OCI-LY7 (cell line): ENCODE measurements around the gene HSBP1. TPM values are rescaled to one million over a fixed set of nuclear protein-coding genes. Genes with fewer than 3 reads are reported as not detected.

Experiments
- BruUV-seq: library from RNA; stranded (reverse); fragments of 400-500 nt; replicated peaks from 2 replicates; lab custom pipeline; 2021; lab: Mats Ljungman, UMichigan
- CTCF ChIA-PET: fragments of 300-600 bp; sonication (Branson Sonifier 250); formaldehyde crosslinking; loops from one replicate; lab custom pipeline; 2022; ENCODE audit warnings: antibody characterized with exemption; ENCODE audit not compliant: unreplicated experiment; lab: Charles Lee
- POLR2A ChIA-PET: fragments of 300-600 bp; sonication (Branson Sonifier 250); formaldehyde crosslinking; loops from one replicate; lab custom pipeline; 2022; ENCODE audit warnings: antibody characterized with exemption; lab: Charles Lee
- DNase-seq: peaks from one replicate; pipeline ENCODE4 v3.0.0-alpha.2; 2015; ENCODE audit warnings: low spot score
- H2AFZ ChIP-seq: fragments of 200-600 bp; sonication (generic), shearing (Covaris generic); 2 replicates; pipeline ENCODE4 v1.6.1; 2014; ENCODE audit warnings: mild to moderate bottlenecking, antibody characterized with exemption, low read length, moderate library complexity
- H3K27ac ChIP-seq: fragments of 200-600 bp; sonication (generic); 2 replicates; pipeline ENCODE4 v1.5.1; 2014; ENCODE audit warnings: mixed run types, low read depth, mild to moderate bottlenecking, moderate library complexity, low read length, inconsistent platforms; ENCODE audit not compliant: poor library complexity, severe bottlenecking
- H3K36me3 ChIP-seq: fragments of 200-600 bp; sonication (generic); 2 replicates; pipeline ENCODE4 v1.6.1; 2014; ENCODE audit warnings: mild to moderate bottlenecking, antibody characterized with exemption, low read length, moderate library complexity, mixed read lengths; ENCODE audit not compliant: insufficient read depth
- H3K4me1 ChIP-seq: fragments of 200-600 bp; sonication (generic); 2 replicates; pipeline ENCODE4 v1.5.1; 2014; ENCODE audit warnings: mild to moderate bottlenecking, low read length; ENCODE audit not compliant: insufficient read depth, poor library complexity, severe bottlenecking
- H3K4me2 ChIP-seq: fragments of 200-600 bp; sonication (generic); 2 replicates; pipeline ENCODE4 v1.6.1; 2014; ENCODE audit warnings: mild to moderate bottlenecking, low read length
- H3K4me3 ChIP-seq: fragments of 200-600 bp; sonication (generic); 2 replicates; pipeline ENCODE4 v1.5.1; 2014; ENCODE audit warnings: mild to moderate bottlenecking, low read depth, low read length; ENCODE audit not compliant: poor library complexity, severe bottlenecking
- H3K79me2 ChIP-seq: fragments of 200-600 bp; sonication (generic); 2 replicates; pipeline ENCODE4 v1.6.1; 2016; ENCODE audit warnings: low read depth, mild to moderate bottlenecking, low read length, moderate library complexity, mixed read lengths; ENCODE audit not compliant: insufficient read depth
- H3K9me2 ChIP-seq: fragments of 200-600 bp; sonication (generic); 2 replicates; pipeline ENCODE4 v1.6.1; 2016; ENCODE audit warnings: mild to moderate bottlenecking, low read length, mixed read lengths; ENCODE audit not compliant: insufficient read depth
- H3K9me3 ChIP-seq: fragments of 200-600 bp; sonication (generic); 2 replicates; pipeline ENCODE4 v1.6.1; 2014; ENCODE audit warnings: mild to moderate bottlenecking, mixed run types, low read length, mixed read lengths
- H4K20me1 ChIP-seq: fragments of 200-600 bp; sonication (generic); 2 replicates; pipeline ENCODE4 v1.6.1; 2014; ENCODE audit warnings: mild to moderate bottlenecking, antibody characterized with exemption, low read length, moderate library complexity, mixed read lengths; ENCODE audit not compliant: insufficient read depth
- EZH2phosphoT487 ChIP-seq: fragments of 200-600 bp; sonication (generic); IDR thresholded peaks from 2 replicates; pipeline ENCODE4 v1.6.1; 2018; ENCODE audit warnings: low read depth, borderline replicate concordance, mild to moderate bottlenecking, mixed run types, antibody characterized with exemption, low read length, moderate library complexity, mixed read lengths
- intact Hi-C: fragments of 100-400 bp; cut with micrococcal nuclease; formaldehyde crosslinking; loops from one replicate; pipeline ENCODE4 v1.10.0; 2022; ENCODE audit not compliant: unreplicated experiment
- total RNA-seq, 2 experiments: library from RNA; depleted of rRNA in 1 of 2; stranded (reverse); fragments of >200 nt in 1 of 2; shearing (Covaris generic) in 1 of 2; gene quantifications; 2 replicates each; pipeline ENCODE4 v1.2.3, GENCODE V29; 2014 to 2022
- TF ChIP-seq, protein P1 (sequence below): fragments of 200-600 bp; sonication (generic); conservative IDR thresholded peaks from 2 replicates; pipeline ENCODE4 v1.5.1; 2014; ENCODE audit warnings: mild to moderate bottlenecking, antibody characterized with exemption, low read length, moderate library complexity, mixed read lengths

HSBP1 gene
- total RNA-seq, 2 experiments from 2014 or later, result 105 to 131 TPM

DNA sequence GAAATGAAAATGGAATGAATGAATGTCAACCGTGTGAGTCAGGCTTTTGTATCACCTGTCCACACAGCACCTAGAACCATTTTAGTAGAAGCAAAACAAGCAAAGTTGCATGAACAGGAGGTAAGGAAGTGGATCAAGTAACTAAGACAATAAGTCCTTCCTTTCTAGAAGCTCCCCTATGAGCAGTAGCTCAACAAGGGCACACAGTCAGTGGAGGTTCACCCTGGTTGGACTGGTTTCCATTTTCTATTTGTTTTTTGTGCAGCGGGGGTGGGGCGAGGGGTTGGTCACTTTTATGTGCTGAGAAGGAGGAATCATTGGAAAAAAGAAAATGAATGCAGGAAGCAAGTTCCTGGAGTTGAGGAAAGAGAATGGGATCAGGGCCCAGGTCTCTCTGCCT, 4.0 kb upstream of the HSBP1 start:
- H3K9me2 ChIP-seq, result no peaks in the 10 kb centered on the region
- no peak for DNase-seq
- ChIA-PET POLR2A (no interaction called here), CTCF (no interaction called here)
- H4K20me1 ChIP-seq, result peaks cover 4% of the 10 kb centered on the region; the same call in 1 of the 2 replicates
- no peak overlapping the region for H2AFZ ChIP-seq
- H3K79me2 ChIP-seq, result peaks cover 9% of the 10 kb centered on the region
- TF ChIP-seq EZH2phosphoT487, result no peak
- TF ChIP-seq, protein P1, sequence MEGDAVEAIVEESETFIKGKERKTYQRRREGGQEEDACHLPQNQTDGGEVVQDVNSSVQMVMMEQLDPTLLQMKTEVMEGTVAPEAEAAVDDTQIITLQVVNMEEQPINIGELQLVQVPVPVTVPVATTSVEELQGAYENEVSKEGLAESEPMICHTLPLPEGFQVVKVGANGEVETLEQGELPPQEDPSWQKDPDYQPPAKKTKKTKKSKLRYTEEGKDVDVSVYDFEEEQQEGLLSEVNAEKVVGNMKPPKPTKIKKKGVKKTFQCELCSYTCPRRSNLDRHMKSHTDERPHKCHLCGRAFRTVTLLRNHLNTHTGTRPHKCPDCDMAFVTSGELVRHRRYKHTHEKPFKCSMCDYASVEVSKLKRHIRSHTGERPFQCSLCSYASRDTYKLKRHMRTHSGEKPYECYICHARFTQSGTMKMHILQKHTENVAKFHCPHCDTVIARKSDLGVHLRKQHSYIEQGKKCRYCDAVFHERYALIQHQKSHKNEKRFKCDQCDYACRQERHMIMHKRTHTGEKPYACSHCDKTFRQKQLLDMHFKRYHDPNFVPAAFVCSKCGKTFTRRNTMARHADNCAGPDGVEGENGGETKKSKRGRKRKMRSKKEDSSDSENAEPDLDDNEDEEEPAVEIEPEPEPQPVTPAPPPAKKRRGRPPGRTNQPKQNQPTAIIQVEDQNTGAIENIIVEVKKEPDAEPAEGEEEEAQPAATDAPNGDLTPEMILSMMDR, result no peak
- H3K4me3 ChIP-seq, result no peak overlapping the region
- intact Hi-C loops, result loop anchor here (10.0 kb wide), 1 partner anchor 211 kb away; no protein-coding TSS in a partner anchor
- H3K27ac ChIP-seq, result no peak overlapping the region
- peaks cover 18% of the 10 kb centered on the region for H3K4me1 ChIP-seq
- no TSS peak for BruUV-seq
- no peaks in the 10 kb centered on the region for H3K36me3 ChIP-seq
- no peaks in the 10 kb centered on the region for H3K9me3 ChIP-seq
- H3K4me2 ChIP-seq, result no peak overlapping the region

DNA sequence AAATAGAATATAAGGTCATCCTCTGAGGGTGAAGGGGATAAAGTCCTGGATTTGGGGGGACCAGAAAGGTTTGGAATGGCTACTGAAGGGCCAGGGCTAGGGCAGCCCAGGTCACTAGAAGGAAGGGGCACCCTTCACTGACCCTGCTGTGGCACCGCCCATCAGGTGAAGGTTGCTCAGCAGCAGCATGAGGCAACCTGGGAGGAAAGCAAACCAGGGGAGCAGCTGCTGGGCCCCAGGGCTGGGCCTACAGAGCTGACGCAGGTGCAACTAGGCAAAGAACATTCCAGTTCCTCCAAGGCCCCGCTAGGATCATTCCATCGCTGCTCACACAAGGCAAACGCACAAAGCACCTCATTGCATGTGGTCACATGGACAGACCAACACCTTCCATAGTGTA, 3.4 kb upstream of the HSBP1 start:
- Histone ChIP-seq H3K4me3 (no peak overlapping the region), H3K9me3 (no peaks in the 10 kb centered on the region), H3K27ac (no peak overlapping the region), H3K36me3 (no peaks in the 10 kb centered on the region), H2AFZ (no peak overlapping the region), H3K79me2 (peaks cover 14% of the 10 kb centered on the region), H4K20me1 (peaks cover 7% of the 10 kb centered on the region; the same call in 1 of the 2 replicates), H3K4me1 (peaks cover 22% of the 10 kb centered on the region), H3K4me2 (no peak overlapping the region), H3K9me2 (no peaks in the 10 kb centered on the region)
- POLR2A ChIA-PET, result no interaction called here
- BruUV-seq, result no TSS peak
- TF ChIP-seq EZH2phosphoT487, result no peak
- TF ChIP-seq, protein P1, result no peak
- no peak for DNase-seq
- intact Hi-C loops, result loop anchor here (10.0 kb wide), 1 partner anchor 210 kb away; no protein-coding TSS in a partner anchor
- CTCF ChIA-PET, result no interaction called here

DNA sequence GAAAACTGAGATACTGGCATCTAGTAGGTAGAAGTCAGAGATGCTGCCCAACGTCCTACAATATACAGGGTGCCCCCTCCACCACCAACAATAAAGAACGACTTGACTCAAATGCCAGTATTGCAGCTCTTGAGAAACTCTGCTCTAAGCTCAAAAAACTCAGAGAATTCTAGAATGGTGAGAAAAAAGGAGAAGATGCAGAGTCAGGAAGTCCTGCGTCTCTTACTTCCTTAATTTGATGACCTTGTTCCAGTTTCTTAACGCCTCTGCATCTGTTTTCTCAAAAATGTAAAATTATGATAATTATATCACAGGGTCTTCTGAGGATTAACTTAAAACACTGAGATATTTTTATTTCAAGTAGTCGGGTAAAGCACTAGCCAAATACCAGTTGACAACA, 1.7 kb upstream of the HSBP1 start:
- Histone ChIP-seq H3K9me2 (no peaks in the 10 kb centered on the region), H3K4me2 (peak overlapping the region; percentile 5; the same call in 1 of the 2 replicates), H3K27ac (no peak overlapping the region), H3K4me3 (no peak overlapping the region), H2AFZ (peak overlapping the region; percentile 85), H3K79me2 (peaks cover 22% of the 10 kb centered on the region), H3K4me1 (peaks cover 22% of the 10 kb centered on the region), H3K36me3 (peaks cover 16% of the 10 kb centered on the region), H3K9me3 (no peaks in the 10 kb centered on the region), H4K20me1 (peaks cover 7% of the 10 kb centered on the region; the same call in 1 of the 2 replicates)
- ChIA-PET POLR2A (interaction anchor here (0.6 to 1.3 kb wide), 4 partner anchors 8 to 1642 kb away, joined by 3 to 5 read pairs (median 4); no protein-coding TSS in a partner anchor), CTCF (no interaction called here)
- no TSS peak for BruUV-seq
- TF ChIP-seq, protein P1, result no peak
- no peak for TF ChIP-seq EZH2phosphoT487
- peak; percentile 33 for DNase-seq
- intact Hi-C loops, result loop anchor here (5.0 to 10.0 kb wide), 2 partner anchors 91 to 209 kb away; partner anchors contain the start of gene MLYCD
